HCT116 (cell line): Measurements from ENCODE around the gene FAM135A. TPM values are rescaled to one million over a fixed set of nuclear protein-coding genes. Genes with fewer than 3 reads are reported as not detected.

Experiments used
- ATAC-seq: fragments of 200-7000 bp; cut with Tn5 transposase; 2 replicates; pipeline ENCODE4 v1.9.1; 2020; ENCODE audit warnings: mild to moderate bottlenecking, moderate library complexity
- BruUV-seq: library from RNA; stranded (reverse); fragments of 400-500 nt; replicated peaks from 2 replicates; lab custom pipeline; 2021; lab: Mats Ljungman, UMichigan
- CTCF ChIA-PET: fragments of 300-600 bp; sonication (Branson Sonifier 250); formaldehyde crosslinking; loops from one replicate; lab custom pipeline; 2021; ENCODE audit warnings: antibody characterized with exemption; lab: Charles Lee
- POLR2A ChIA-PET: fragments of 300-600, 350-600 bp; sonication (Branson Sonifier 250); formaldehyde crosslinking; loops from one replicate; lab custom pipeline; 2021; ENCODE audit warnings: antibody characterized with exemption; lab: Charles Lee
- RAD21 ChIA-PET, 2 experiments: fragments of 300-600 bp; sonication (Branson Sonifier 250); formaldehyde crosslinking; loops; one replicate each; lab custom pipeline; 2023; ENCODE audit warnings: low total read pairs in 2 of 2; ENCODE audit not compliant: uncharacterized antibody in 2 of 2, unreplicated experiment in 2 of 2, low non-redundant PET in 1 of 2; lab: Charles Lee
- DNase-seq: peaks from one replicate; pipeline ENCODE4 v3.0.0-alpha.2; 2010; ENCODE audit warnings: low read depth, low spot score
- H2AFZ ChIP-seq: fragments of 200-600 bp; shearing (Covaris generic), sonication (generic); 2 replicates; pipeline ENCODE4 v1.6.1; 2017; ENCODE audit warnings: low read depth, mixed run types, mixed read lengths, antibody characterized with exemption, low read length; ENCODE audit not compliant: poor library complexity, severe bottlenecking
- H3K27ac ChIP-seq: 2 replicates; pipeline ENCODE4 v1.5.1; 2012; ENCODE audit warnings: low read depth, low read length
- H3K27me3 ChIP-seq: fragments of 200-600 bp; sonication (generic); 2 replicates; pipeline ENCODE4 v1.6.1; 2016; ENCODE audit warnings: mixed run types, low read length, mixed read lengths; ENCODE audit not compliant: insufficient read depth
- H3K36me3 ChIP-seq, 2 experiments: fragments of 200-500 bp in 1 of 2; fragments of 200-600 bp in 1 of 2; sonication (Bioruptor generic) in 1 of 2; sonication (generic) in 1 of 2; 2 replicates each; pipeline versions ENCODE4 v1.5.1 to v1.6.1; 2014 to 2016; ENCODE audit warnings: low read length in 2 of 2, inconsistent platforms in 1 of 2, mixed read lengths in 1 of 2, mixed run types in 1 of 2; ENCODE audit not compliant: insufficient read depth in 2 of 2, control insufficient read depth in 1 of 2
- H3K4me1 ChIP-seq, 2 experiments: fragments of 200-600 bp in 1 of 2; sonication (generic) in 1 of 2; 2 replicates each; pipeline versions ENCODE4 v1.5.1 to v1.6.1; 2012 to 2017; ENCODE audit warnings: low read length in 2 of 2, inconsistent platforms in 1 of 2, mild to moderate bottlenecking in 1 of 2, mixed read lengths in 1 of 2, mixed run types in 1 of 2, moderate library complexity in 1 of 2; ENCODE audit not compliant: insufficient read depth in 2 of 2, control insufficient read depth in 1 of 2
- H3K4me2 ChIP-seq: fragments of 200-600 bp; sonication (generic); 2 replicates; pipeline ENCODE4 v1.6.1; 2017; ENCODE audit warnings: mixed run types, low read length, mixed read lengths
- H3K4me3 ChIP-seq, 2 experiments: fragments of 200-600 bp in 1 of 2; sonication (generic) in 1 of 2; replicated peaks in 1 of 2; 2 replicates each; pipeline ENCODE4 v1.5.1; 2011 to 2016; ENCODE audit warnings: low read length in 2 of 2, control low read depth in 1 of 2, low read depth in 1 of 2, mild to moderate bottlenecking in 1 of 2, mixed read lengths in 1 of 2, mixed run types in 1 of 2
- H3K79me2 ChIP-seq: fragments of 200-600 bp; sonication (generic); 2 replicates; pipeline ENCODE4 v1.6.1; 2017; ENCODE audit warnings: mild to moderate bottlenecking, mixed run types, low read length, moderate library complexity, mixed read lengths; ENCODE audit not compliant: insufficient read depth
- H3K9ac ChIP-seq: fragments of 200-600 bp; sonication (generic); 2 replicates; pipeline ENCODE4 v1.6.1; 2016; ENCODE audit warnings: low read length, mixed read lengths
- H3K9me2 ChIP-seq: fragments of 200-600 bp; sonication (generic), shearing (Covaris generic); 2 replicates; pipeline ENCODE4 v1.6.1; 2017; ENCODE audit warnings: mixed run types, mild to moderate bottlenecking, moderate library complexity; ENCODE audit not compliant: insufficient read depth
- H3K9me3 ChIP-seq, 2 experiments: fragments of 200-500 bp in 1 of 2; fragments of 200-600 bp in 1 of 2; sonication (Bioruptor generic) in 1 of 2; sonication (generic) in 1 of 2; 2 replicates each; pipeline ENCODE4 v1.6.1; 2014 to 2017; ENCODE audit warnings: low read length in 2 of 2, mixed read lengths in 2 of 2, inconsistent platforms in 1 of 2, low read depth in 1 of 2, mild to moderate bottlenecking in 1 of 2, mixed run types in 1 of 2, moderate library complexity in 1 of 2; ENCODE audit not compliant: control insufficient read depth in 1 of 2, insufficient read depth in 1 of 2
- H4K20me1 ChIP-seq: fragments of 200-600 bp; sonication (generic), shearing (Covaris generic); 2 replicates; pipeline ENCODE4 v1.6.1; 2017; ENCODE audit warnings: mixed run types, mild to moderate bottlenecking, moderate library complexity; ENCODE audit not compliant: insufficient read depth
- CBX3 ChIP-seq: IDR thresholded peaks from 2 replicates; pipeline ENCODE4 v1.6.1; 2012; ENCODE audit warnings: low read depth
- CEBPB ChIP-seq: IDR thresholded peaks from 2 replicates; pipeline ENCODE4 v1.6.1; 2012; ENCODE audit warnings: low read depth
- CTCF ChIP-seq, 3 experiments: fragments of 200-600 bp in 1 of 3; sonication (generic) in 1 of 3; IDR thresholded peaks in 2 of 3; conservative IDR thresholded peaks in 1 of 3; 2 replicates each; pipeline ENCODE4 v1.5.1; 2012 to 2017; ENCODE audit warnings: low read depth in 2 of 3, low read length in 2 of 3, antibody characterized with exemption in 1 of 3, borderline replicate concordance in 1 of 3, control low read depth in 1 of 3, mild to moderate bottlenecking in 1 of 3, mixed read lengths in 1 of 3, mixed run types in 1 of 3, moderate library complexity in 1 of 3; ENCODE audit not compliant: insufficient read depth in 1 of 3
- FOSL1 ChIP-seq: IDR thresholded peaks from 2 replicates; pipeline ENCODE4 v1.6.1; 2012; ENCODE audit warnings: low read depth
- JUND ChIP-seq: IDR thresholded peaks from 2 replicates; pipeline ENCODE4 v1.6.1; 2012
- POLR2A ChIP-seq: IDR thresholded peaks from 2 replicates; pipeline ENCODE4 v1.7.0; 2011; ENCODE audit warnings: borderline replicate concordance; ENCODE audit not compliant: insufficient read depth, insufficient read length; ENCODE audit errors: extremely low read depth
- RAD21 ChIP-seq: IDR thresholded peaks from 2 replicates; pipeline ENCODE4 v1.6.1; 2012; ENCODE audit warnings: low read depth, mild to moderate bottlenecking
- SIN3A ChIP-seq: IDR thresholded peaks from 2 replicates; pipeline ENCODE4 v1.6.1; 2012; ENCODE audit warnings: low read depth
- TCF7L2 ChIP-seq: IDR thresholded peaks from 2 replicates; pipeline ENCODE4 v1.7.0; 2011; ENCODE audit warnings: borderline replicate concordance, inconsistent platforms; ENCODE audit not compliant: insufficient read depth, insufficient read length; ENCODE audit errors: extremely low read depth
- intact Hi-C: fragments of 100-400 bp; cut with micrococcal nuclease; formaldehyde crosslinking; loops from 2 replicates; pipeline ENCODE4 v1.10.0; 2022
- total RNA-seq: library from RNA; stranded (reverse); gene quantifications from one replicate; pipeline ENCODE4 v1.2.1, GENCODE V29; 2021; ENCODE audit not compliant: unreplicated experiment

The FAM135A gene
- total RNA-seq, 1 experiment from 2014 or later: 20.8 TPM

DNA sequence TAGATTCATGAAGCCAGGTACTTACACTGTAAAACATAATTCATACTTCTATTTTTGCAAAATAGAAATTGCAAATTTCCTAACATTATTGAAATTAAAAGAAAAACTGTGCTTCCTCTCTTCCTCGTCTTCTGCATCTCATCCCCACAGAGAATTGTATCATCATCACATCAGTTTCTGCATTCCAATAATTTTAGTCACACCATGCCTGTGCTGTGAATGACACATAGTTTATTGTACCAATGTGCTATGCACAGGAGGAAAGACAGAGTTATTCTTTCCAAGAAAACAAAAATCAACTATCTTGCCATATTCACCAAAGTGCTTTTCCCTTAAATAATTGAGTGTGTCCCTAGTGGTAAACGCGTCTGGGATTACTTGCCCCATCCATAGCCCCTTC lies 38.1 kb upstream of the FAM135A start (continued):
- no peak for TF ChIP-seq CEBPB
- 0 out of 2 replicates have a peak, but pooled peaks have one; percentile 6 for TF ChIP-seq CBX3

DNA sequence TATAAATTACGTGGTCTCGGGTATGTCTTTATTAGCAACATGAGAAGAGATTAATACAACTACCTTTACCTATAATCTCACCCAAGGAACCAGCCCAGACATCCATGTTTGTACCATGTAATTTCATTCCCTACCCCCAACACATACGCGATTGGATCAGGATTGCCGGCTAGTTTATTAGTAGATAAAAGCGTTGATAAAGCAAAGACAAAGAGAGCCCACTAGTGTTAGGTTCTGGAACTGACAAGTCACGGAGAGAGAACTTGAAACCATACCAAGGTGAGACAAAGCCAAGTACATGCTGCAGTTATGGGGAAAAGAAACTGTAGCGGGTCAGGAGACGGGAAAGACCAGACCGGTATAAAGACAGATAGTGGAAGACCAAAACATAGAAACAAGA lies 37.4 kb upstream of the FAM135A start:
- ATAC-seq: peak; percentile 84

More for the DNA sequence above, 37.4 kb upstream of the FAM135A start:
- peak; percentile 54 for DNase-seq
- CTCF ChIA-PET: no interaction called here
- Histone ChIP-seq H3K4me1 (peaks cover 0 to 19% of the 10 kb centered on the region in 2 experiments; a peak in 2 of 4 replicates), H3K27ac (no peak overlapping the region), H3K36me3 (no peaks in the 10 kb centered on the region), H3K27me3 (peaks cover 2% of the 10 kb centered on the region; the same call in 1 of the 2 replicates), H4K20me1 (no peaks in the 10 kb centered on the region), H3K4me3 (0 out of 4 replicates have a peak overlapping the region, but pooled peaks of 1 of the 2 experiments have one; percentile 10), H3K9me3 (no peaks in the 10 kb centered on the region), H3K9ac (no peak overlapping the region), H3K79me2 (no peaks in the 10 kb centered on the region), H2AFZ (peak overlapping the region; percentile 92), H3K4me2 (peak overlapping the region; percentile 58), H3K9me2 (no peaks in the 10 kb centered on the region)
- intact Hi-C loops: no loop called here
- POLR2A ChIA-PET: no interaction called here
- RAD21 ChIA-PET: no interaction called here
- TF ChIP-seq SIN3A (no peak), RAD21 (peak; percentile 46), TCF7L2 (peak; percentile 73), FOSL1 (no peak), JUND (no peak), POLR2A (no peak), CTCF (IDR thresholded peaks at IDR 0.05 in 2 of 3, conservative IDR thresholded peaks at IDR 0.05 in 1 of 3; ENCODE audit: borderline replicate concordance in 1 of 3, insufficient read depth in 1 of 3, low read depth in 2 of 3, low read length in 2 of 3) (peak; percentile 16 to 75 (median 75); a peak in 5 of 6 replicates)
- BruUV-seq: no TSS peak
